ENCODE data around the gene ZNF84.

The ZNF84 gene

GRCh38 chr12:133037207-133038005 lies at the start of gene ZNF84:
Gene ZNF84 (plus strand): TSS chr12:133037509. CDS start chr12:133041468, 3,959 bp downstream.
- DNase-seq (ENCODE audit: low spot score): peak; percentile 91

- DNase-seq (ENCODE audit: low spot score): no peak
Observed at GRCh38 chr12:132998741-132999140, 38.6 kb upstream of the ZNF84 start.

- DNase-seq (ENCODE audit: low spot score): no peak
Observed at GRCh38 chr12:133010657-133011297, 26.5 kb upstream of the ZNF84 start.

GRCh38 chr12:133023566-133023965 lies 13.7 kb upstream of the ZNF84 start:
- no peak for DNase-seq (ENCODE audit: low spot score)

GRCh38 chr12:133026996-133027395 lies 10.3 kb upstream of the ZNF84 start:
- DNase-seq (ENCODE audit: low spot score): no peak

GRCh38 chr12:133038118-133038709 lies 905 bp downstream of the ZNF84 start:
- DNase-seq (ENCODE audit: low spot score): no peak

- DNase-seq (ENCODE audit: low spot score): no peak
Observed at GRCh38 chr12:133046698-133047097, 9.4 kb downstream of the ZNF84 start.

- no peak for DNase-seq (ENCODE audit: low spot score)
Observed at GRCh38 chr12:133057446-133057845, 20.1 kb downstream of the ZNF84 start.

GRCh38 chr12:133058203-133059113 lies 21.1 kb downstream of the ZNF84 start:
- peak; percentile 3 for DNase-seq (ENCODE audit: low spot score)

- DNase-seq (ENCODE audit: low spot score): no peak
Observed at GRCh38 chr12:133061954-133062353, 24.6 kb downstream of the ZNF84 start.

GRCh38 chr12:133063556-133063955 lies 26.2 kb downstream of the ZNF84 start:
- no peak for DNase-seq (ENCODE audit: low spot score)

GRCh38 chr12:133073836-133074235 lies 36.5 kb downstream of the ZNF84 start:
- no peak for DNase-seq (ENCODE audit: low spot score)

GRCh38 chr12:133080026-133080367 lies 42.7 kb downstream of the ZNF84 start:
- peak; percentile 93 for DNase-seq (ENCODE audit: low spot score)

GRCh38 chr12:133080368-133081158 lies 43.3 kb downstream of the ZNF84 start, which contains the start of gene ZNF140:
Gene ZNF140 (plus strand): TSS chr12:133080923. CDS start chr12:133081321, 398 bp downstream.
- peak; percentile 91 for DNase-seq (ENCODE audit: low spot score)

GRCh38 chr12:133081159-133081780 lies 44.0 kb downstream of the ZNF84 start:
- DNase-seq (ENCODE audit: low spot score): no peak

GRCh38 chr12:133083345-133083744 lies 46.0 kb downstream of the ZNF84 start:
- DNase-seq (ENCODE audit: low spot score): no peak

- no peak for DNase-seq (ENCODE audit: low spot score)
Observed at GRCh38 chr12:133105620-133106019, 68.3 kb downstream of the ZNF84 start.

- no peak for DNase-seq (ENCODE audit: low spot score)
Observed at GRCh38 chr12:133106253-133106652, 68.9 kb downstream of the ZNF84 start.

- no peak for DNase-seq (ENCODE audit: low spot score)
Observed at GRCh38 chr12:133107121-133107520, 69.8 kb downstream of the ZNF84 start.

- DNase-seq (ENCODE audit: low spot score): no peak
Observed at GRCh38 chr12:133108150-133108549, 70.8 kb downstream of the ZNF84 start.

Data from hematopoietic multipotent progenitor cell treated with erythropoietin and hydrocortisone succinate and interleukin-3 and kit ligand, for 15 days (in vitro differentiated cells).